Suprapubic skin (tissue), 3 donors: ENCODE data around the gene RIPOR2.

Experiments
- POLR2A ChIP-seq, 2 donors: fragments of 450-650 bp; IDR thresholded peaks; one replicate each; pipeline ENCODE4 v1.6.1; 2017; ENCODE audit warnings: antibody characterized with exemption in 2 of 2, mild to moderate bottlenecking in 2 of 2, moderate library complexity in 2 of 2
- TF ChIP-seq, protein P1 (sequence below), 2 donors: fragments of 200-600 bp in 1 of 2; fragments of 450-650 bp in 1 of 2; sonication (generic) in 1 of 2; IDR thresholded peaks; one replicate each; pipeline ENCODE4 v1.5.1; 2016 to 2019; ENCODE audit warnings: antibody characterized with exemption in 2 of 2, mild to moderate bottlenecking in 1 of 2, moderate library complexity in 1 of 2

GRCh38 chr6:24969343-24969860 is 33.6 kb upstream of the RIPOR2 start:
- TF ChIP-seq, protein P1, sequence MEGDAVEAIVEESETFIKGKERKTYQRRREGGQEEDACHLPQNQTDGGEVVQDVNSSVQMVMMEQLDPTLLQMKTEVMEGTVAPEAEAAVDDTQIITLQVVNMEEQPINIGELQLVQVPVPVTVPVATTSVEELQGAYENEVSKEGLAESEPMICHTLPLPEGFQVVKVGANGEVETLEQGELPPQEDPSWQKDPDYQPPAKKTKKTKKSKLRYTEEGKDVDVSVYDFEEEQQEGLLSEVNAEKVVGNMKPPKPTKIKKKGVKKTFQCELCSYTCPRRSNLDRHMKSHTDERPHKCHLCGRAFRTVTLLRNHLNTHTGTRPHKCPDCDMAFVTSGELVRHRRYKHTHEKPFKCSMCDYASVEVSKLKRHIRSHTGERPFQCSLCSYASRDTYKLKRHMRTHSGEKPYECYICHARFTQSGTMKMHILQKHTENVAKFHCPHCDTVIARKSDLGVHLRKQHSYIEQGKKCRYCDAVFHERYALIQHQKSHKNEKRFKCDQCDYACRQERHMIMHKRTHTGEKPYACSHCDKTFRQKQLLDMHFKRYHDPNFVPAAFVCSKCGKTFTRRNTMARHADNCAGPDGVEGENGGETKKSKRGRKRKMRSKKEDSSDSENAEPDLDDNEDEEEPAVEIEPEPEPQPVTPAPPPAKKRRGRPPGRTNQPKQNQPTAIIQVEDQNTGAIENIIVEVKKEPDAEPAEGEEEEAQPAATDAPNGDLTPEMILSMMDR (IDR thresholded peaks at IDR 0.05): no peak
- no peak for TF ChIP-seq POLR2A (IDR thresholded peaks at IDR 0.05)
